Measurements from ENCODE around the gene MGA. TPM values are rescaled to one million over a fixed set of nuclear protein-coding genes. Genes with fewer than 3 reads are reported as not detected.
A peak's percentile ranks its signal among the peaks of the same experiment; 100 is the strongest.

The MGA gene
- total RNA-seq, 4 donors from 2014 or later = 21.0 to 44.7 (median 38.3) TPM

DNA sequence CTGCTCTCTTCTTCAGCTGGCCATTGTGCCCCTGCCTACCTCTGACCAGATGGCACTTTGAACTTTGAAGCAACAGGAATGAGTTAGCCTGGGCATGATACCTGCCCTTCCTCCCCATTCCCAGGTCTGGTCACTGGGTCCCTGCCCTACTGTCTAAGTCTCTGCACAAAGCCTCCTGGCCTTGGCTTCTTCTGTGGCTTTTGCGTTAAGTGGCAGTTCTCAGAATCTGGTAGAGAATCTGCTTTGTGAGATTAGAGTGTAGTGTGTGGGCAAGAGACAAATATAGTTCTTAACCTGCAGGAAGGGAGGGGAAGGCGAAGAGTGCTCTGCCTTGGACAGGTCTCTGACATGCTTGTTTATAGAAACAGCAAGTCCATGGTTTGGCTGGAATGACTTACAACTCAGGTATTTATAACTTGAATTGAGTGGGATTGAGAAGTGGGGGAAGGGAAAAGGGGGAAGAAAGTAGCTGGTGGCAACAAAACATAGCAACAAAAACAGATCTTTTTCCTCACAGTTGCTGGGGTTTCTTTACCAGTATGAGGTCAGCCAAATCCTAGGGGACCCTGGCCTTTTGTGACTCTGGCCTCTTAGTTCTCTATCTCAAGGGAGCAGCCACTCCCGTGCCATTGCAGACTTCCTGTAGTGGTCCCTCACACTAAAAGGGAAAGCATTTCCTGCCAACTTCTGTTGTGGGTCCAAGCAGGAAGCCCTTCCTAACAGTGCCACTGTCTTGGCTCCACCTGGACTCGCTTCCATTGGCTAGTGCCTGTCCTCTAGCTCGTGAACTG lies 130.7 kb downstream of the MGA start:
- WGBS = 30% methylated on average over 5 of the region's 5 CpGs
- Histone ChIP-seq H3K9me3 (no peaks in the 10 kb centered on the region), H3K4me3 (no peak overlapping the region), H3K27ac (peak overlapping the region; percentile 25), H3K36me3 (no peaks in the 10 kb centered on the region), H3K4me1 (peaks cover 83% of the 10 kb centered on the region), H3K27me3 (no peaks in the 10 kb centered on the region)
- DNase-seq (ENCODE audit: low spot score in 2 of 2) = no peak
- TF ChIP-seq, protein P1, sequence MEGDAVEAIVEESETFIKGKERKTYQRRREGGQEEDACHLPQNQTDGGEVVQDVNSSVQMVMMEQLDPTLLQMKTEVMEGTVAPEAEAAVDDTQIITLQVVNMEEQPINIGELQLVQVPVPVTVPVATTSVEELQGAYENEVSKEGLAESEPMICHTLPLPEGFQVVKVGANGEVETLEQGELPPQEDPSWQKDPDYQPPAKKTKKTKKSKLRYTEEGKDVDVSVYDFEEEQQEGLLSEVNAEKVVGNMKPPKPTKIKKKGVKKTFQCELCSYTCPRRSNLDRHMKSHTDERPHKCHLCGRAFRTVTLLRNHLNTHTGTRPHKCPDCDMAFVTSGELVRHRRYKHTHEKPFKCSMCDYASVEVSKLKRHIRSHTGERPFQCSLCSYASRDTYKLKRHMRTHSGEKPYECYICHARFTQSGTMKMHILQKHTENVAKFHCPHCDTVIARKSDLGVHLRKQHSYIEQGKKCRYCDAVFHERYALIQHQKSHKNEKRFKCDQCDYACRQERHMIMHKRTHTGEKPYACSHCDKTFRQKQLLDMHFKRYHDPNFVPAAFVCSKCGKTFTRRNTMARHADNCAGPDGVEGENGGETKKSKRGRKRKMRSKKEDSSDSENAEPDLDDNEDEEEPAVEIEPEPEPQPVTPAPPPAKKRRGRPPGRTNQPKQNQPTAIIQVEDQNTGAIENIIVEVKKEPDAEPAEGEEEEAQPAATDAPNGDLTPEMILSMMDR (IDR thresholded peaks at IDR 0.05) = no peak
- TF ChIP-seq POLR2AphosphoS5 (IDR thresholded peaks at IDR 0.05) (no peak), POLR2A (IDR thresholded peaks at IDR 0.05) (no peak), EP300 (IDR thresholded peaks at IDR 0.05) (no peak)

DNA sequence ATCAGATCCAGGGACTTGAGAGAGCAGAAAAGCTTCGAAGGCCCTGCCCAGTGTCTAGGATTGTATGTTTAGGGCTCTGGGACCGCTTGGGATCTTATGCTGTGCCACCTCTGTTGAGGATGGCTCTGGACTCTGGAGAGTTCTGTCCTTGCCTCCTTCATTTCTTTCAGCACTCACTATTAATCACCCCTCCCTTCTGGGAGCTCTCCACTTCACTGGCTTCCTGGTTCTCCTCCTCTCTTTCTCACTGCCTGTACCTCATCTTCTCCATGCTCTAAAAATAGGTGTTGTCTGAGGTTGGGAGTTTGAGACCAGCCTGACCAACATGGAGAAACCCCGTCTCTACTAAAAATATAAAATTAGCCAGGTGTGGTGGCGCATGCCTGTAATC lies 131.3 kb downstream of the MGA start:
- no peak overlapping the region for H3K4me3 ChIP-seq
- 83% methylated on average over 4 of the region's 4 CpGs for WGBS
- DNase-seq (ENCODE audit: low spot score in 2 of 2) = no peak
- H3K9me3 ChIP-seq = no peaks in the 10 kb centered on the region
- H3K27me3 ChIP-seq = no peaks in the 10 kb centered on the region
- no peaks in the 10 kb centered on the region for H3K36me3 ChIP-seq
- peaks cover 89% of the 10 kb centered on the region for H3K4me1 ChIP-seq
- H3K27ac ChIP-seq = peak overlapping the region; percentile 25
- TF ChIP-seq, protein P1 (IDR thresholded peaks at IDR 0.05) = no peak
- TF ChIP-seq POLR2A (IDR thresholded peaks at IDR 0.05) (no peak), POLR2AphosphoS5 (IDR thresholded peaks at IDR 0.05) (no peak), EP300 (IDR thresholded peaks at IDR 0.05) (no peak)

DNA sequence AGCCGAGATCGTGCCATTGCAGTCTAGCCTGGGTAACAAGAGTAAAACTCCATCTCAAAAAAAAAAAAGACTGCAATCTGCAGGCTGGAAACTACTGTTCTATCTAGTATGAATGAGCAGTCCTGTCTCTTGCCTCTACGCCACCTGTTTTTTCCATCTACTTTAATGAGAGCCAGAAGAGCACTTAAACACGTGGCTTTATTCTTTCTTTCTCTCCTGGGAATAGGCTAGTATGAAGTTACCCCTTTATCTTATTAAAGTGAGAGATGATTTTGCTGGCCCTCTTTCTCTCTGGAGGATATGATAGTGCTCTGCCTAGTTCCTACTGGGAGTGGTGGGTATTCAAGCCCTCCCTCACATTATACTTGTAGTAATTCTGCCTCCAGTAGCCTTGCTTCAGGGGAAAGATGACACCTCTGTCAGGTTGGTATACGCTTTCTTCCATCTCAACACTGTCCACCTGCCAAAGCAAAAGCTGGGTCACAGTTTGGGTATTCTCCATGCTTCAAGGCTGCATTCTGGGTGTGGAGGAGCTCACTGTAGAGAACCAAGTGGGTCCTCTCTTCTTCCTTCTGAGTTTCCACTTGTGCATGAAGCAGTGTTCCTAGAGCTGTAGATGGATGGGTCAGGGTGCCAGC lies 131.9 kb downstream of the MGA start:
- H3K9me3 ChIP-seq = no peaks in the 10 kb centered on the region
- DNase-seq (ENCODE audit: low spot score in 2 of 2) = no peak
- no peaks in the 10 kb centered on the region for H3K36me3 ChIP-seq
- WGBS = 74% methylated on average over 5 of the region's 5 CpGs
- H3K27me3 ChIP-seq = no peaks in the 10 kb centered on the region
- TF ChIP-seq, protein P1 (IDR thresholded peaks at IDR 0.05) = no peak
- TF ChIP-seq POLR2A (IDR thresholded peaks at IDR 0.05) (no peak), EP300 (IDR thresholded peaks at IDR 0.05) (no peak), POLR2AphosphoS5 (IDR thresholded peaks at IDR 0.05) (no peak)
- H3K4me1 ChIP-seq = peaks cover 92% of the 10 kb centered on the region
- no peak overlapping the region for H3K4me3 ChIP-seq
- no peak overlapping the region for H3K27ac ChIP-seq

DNA sequence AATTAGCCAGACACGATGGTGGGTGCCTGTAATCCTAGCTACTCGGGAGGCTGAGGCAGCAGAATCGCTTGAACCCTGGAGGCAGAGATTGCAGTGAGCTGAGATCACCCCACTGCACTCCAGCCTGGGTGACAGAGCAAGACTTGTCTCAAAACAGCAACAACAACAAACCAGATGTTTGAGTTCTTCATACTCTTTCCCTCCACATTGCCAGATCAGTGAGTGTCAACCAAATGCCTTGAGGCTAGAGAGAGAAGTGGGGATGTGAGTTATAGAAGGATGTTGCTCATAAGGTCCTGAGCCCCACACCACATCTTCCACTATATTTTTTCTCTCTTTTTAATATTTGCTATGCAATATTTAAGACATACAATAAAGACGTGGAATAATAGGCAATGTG lies 133.9 kb downstream of the MGA start:
- TF ChIP-seq EP300 (IDR thresholded peaks at IDR 0.05) (no peak), POLR2A (IDR thresholded peaks at IDR 0.05) (no peak), POLR2AphosphoS5 (IDR thresholded peaks at IDR 0.05) (no peak)
- TF ChIP-seq, protein P1 (IDR thresholded peaks at IDR 0.05) = no peak
- DNase-seq (ENCODE audit: low spot score in 2 of 2) = no peak
- Histone ChIP-seq H3K4me3 (no peak overlapping the region), H3K9me3 (no peaks in the 10 kb centered on the region), H3K4me1 (peaks cover 85% of the 10 kb centered on the region), H3K27me3 (no peaks in the 10 kb centered on the region), H3K27ac (peak overlapping the region; percentile 54), H3K36me3 (no peaks in the 10 kb centered on the region)
- 33% methylated on average over 4 of the region's 4 CpGs for WGBS

All from suprapubic skin (tissue), 4 donors.